HS-27A (cell line): Measurements from ENCODE around the gene TNFSF13.

Source experiments
- DNase-seq: peaks from one replicate; pipeline ENCODE4 v3.0.0-alpha.2; 2012; ENCODE audit warnings: low read depth, missing footprints

Gene TNFSF13, protein sequence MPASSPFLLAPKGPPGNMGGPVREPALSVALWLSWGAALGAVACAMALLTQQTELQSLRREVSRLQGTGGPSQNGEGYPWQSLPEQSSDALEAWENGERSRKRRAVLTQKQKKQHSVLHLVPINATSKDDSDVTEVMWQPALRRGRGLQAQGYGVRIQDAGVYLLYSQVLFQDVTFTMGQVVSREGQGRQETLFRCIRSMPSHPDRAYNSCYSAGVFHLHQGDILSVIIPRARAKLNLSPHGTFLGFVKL

DNA sequence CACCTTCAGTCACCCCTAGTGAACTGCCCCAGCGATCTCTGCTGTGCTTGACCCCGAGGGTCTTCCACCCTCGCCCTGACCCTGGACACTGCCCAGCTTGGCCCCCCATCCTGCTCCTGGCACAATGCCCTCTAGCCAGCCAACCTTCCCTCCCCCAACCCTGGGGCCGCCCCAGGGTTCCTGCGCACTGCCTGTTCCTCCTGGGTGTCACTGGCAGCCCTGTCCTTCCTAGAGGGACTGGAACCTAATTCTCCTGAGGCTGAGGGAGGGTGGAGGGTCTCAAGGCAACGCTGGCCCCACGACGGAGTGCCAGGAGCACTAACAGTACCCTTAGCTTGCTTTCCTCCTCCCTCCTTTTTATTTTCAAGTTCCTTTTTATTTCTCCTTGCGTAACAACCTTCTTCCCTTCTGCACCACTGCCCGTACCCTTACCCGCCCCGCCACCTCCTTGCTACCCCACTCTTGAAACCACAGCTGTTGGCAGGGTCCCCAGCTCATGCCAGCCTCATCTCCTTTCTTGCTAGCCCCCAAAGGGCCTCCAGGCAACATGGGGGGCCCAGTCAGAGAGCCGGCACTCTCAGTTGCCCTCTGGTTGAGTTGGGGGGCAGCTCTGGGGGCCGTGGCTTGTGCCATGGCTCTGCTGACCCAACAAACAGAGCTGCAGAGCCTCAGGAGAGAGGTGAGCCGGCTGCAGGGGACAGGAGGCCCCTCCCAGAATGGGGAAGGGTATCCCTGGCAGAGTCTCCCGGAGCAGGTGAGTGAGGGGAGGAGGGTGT, at the start of gene TNFSF13:
Gene TNFSF13 (plus strand): TSS at position 207 of the 776 bp plus-strand sequence. CDS start 290 bp downstream, at position 497.
- no peak for DNase-seq

DNA sequence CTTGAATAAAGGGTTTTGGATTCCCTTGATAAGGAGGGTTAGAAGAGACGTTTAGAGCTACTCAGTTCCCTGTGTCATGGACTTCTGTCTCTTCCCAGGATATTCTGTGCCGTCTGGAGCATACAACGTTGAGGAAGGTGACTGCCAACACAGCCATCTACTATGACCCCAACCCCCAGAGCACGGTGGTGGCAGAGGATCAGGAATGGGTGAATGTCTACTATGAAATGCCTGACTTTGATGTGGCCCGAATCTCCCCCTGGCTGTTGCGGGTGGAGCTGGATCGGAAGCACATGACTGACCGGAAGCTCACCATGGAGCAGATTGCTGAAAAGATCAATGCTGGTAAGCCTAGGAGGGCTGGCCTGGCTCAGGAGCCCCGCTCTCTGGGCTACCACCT, 49.7 kb upstream of the TNFSF13 start:
- no peak for DNase-seq

DNA sequence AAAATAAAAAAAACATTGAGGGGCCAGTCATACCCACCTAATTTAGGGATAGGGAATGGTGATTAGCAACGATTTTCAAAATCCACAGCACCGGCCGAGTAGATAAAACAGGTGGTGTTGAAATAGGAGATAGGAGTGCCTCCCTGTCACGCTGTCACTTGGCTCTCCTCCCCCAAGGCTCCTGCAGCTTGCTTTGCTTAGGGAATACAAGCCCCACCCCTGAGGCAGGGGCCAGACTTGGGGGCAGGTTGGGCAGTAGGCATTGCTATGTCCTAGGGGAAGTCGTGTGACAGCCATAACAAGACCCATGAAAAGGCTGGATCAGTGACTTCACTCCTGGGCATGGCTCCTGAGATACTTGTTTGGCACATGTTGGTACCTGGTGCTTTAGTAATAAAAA, 48.6 kb upstream of the TNFSF13 start:
- no peak for DNase-seq

DNA sequence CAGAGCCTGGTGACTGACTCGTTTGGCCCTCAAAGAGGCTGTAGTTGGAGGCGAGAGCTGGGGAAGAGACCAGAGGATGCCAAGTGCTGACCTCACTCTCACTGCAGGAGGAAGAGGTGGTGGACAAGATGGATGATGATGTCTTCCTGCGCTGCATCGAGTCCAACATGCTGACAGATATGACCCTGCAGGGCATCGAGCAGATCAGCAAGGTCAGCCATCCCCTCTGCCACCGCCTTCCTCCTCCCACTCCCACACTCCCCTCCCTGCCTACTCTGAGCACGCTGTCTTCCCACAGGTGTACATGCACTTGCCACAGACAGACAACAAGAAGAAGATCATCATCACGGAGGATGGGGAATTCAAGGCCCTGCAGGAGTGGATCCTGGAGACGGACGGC, 47.4 kb upstream of the TNFSF13 start:
- no peak for DNase-seq

DNA sequence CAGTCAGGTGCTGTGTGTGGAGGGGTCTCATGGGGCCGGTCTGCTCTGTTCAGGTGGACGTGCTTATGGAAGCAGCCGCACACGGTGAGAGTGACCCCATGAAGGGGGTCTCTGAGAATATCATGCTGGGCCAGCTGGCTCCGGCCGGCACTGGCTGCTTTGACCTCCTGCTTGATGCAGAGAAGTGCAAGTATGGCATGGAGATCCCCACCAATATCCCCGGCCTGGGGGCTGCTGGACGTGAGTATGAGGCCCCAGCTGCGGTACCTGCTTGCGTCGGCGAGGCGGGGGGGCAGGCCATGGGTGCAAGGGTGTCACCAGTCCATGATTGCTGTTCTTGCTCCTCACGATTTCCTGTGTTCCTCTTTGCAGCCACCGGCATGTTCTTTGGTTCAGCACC, 46.4 kb upstream of the TNFSF13 start:
- no peak for DNase-seq

DNA sequence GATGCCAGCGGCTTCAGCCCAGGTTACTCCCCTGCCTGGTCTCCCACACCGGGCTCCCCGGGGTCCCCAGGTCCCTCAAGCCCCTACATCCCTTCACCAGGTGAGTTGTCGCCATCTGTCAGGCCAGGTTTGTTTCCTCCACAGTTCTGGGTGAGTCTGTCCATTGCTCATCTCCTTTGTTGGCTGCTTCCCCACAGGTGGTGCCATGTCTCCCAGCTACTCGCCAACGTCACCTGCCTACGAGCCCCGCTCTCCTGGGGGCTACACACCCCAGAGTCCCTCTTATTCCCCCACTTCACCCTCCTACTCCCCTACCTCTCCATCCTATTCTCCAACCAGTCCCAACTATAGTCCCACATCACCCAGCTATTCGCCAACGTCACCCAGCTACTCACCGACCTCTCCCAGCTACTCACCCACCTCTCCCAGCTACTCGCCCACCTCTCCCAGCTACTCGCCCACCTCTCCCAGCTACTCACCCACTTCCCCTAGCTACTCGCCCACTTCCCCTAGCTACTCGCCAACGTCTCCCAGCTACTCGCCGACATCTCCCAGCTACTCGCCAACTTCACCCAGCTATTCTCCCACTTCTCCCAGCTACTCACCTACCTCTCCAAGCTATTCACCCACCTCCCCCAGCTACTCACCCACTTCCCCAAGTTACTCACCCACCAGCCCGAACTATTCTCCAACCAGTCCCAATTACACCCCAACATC, 45.6 kb upstream of the TNFSF13 start:
- no peak for DNase-seq

DNA sequence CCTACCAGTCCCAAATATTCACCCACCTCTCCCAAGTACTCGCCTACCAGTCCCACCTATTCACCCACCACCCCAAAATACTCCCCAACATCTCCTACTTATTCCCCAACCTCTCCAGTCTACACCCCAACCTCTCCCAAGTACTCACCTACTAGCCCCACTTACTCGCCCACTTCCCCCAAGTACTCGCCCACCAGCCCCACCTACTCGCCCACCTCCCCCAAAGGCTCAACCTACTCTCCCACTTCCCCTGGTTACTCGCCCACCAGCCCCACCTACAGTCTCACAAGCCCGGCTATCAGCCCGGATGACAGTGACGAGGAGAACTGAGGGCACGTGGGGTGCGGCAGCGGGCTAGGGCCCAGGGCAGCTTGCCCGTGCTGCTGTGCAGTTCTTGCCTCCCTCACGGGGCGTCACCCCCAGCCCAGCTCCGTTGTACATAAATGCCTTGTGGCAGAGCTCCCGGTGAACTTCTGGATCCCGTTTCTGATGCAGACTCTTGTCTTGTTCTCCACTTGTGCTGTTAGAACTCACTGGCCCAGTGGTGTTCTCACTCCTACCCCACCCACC, 44.6 kb upstream of the TNFSF13 start:
- DNase-seq = no peak

DNA sequence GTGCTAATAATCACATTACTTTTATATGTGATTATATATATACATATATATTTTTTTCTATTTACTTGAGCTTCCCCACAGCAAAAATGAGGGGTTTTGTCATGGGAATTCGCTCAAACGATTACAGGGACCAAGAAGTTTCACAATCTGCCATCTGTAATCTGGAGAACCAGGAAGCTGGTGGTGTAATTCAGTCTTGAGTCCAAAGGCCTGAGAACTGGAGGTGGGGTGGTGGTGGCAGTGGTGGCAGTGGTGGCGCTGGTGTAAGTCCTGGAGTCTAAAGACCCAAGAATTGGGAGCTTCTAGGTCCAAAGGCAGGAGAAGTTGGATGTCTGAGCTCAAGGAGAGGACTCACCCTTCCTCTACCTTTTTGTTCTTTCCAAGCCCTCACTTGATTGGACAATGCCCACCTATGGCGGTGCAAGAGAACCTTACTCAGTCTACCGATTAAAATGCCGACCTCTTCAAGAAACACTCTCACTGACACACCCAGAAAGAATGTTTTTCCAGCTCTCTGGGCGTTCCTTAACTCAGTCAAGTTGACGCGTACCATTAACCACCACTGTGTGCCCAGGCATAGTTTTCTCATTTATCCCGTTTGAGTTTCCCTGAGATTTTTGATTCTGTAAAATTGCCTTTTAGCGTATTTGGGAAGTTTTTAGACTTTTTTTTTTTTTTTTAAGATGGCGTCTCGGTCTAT, 42.5 kb upstream of the TNFSF13 start:
- no peak for DNase-seq

DNA sequence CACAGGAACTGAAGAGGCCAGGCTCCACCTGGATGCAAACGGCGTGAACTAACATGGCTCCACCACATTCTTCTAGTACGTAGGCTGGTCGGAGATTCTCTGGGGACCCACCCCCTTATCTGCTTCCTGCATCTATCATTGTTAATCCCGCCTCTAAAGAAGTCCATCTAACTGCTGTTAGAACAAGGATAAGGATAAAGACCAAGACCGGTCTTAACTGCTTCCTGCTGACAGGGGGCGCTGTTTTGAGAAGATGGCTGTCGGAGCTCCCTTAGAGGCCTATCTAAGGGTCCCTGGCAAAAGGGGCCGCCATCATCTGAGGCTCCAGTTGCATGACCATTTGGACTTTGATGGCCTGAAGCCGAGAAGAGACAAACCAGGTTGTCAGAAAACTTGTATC, 35.5 kb upstream of the TNFSF13 start:
- DNase-seq = no peak

DNA sequence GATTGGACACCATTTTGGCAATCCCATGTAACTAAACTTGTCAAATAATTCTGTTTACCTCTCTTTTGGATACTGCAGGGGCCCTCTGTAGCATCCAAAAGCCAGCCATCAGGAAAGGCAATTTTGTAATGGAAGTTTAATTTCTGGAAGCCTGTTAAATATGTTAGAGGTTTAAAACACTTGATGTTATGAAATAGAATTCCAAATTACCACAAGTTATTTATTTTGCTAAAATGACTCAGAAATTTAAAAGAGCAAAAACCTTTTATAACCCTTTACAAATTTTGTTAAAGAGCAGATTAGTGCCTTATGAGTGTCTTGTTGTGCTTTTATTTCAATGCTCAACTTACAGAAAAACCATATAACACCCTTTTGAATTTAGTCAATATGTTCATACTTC, 29.7 kb upstream of the TNFSF13 start:
- no peak for DNase-seq

DNA sequence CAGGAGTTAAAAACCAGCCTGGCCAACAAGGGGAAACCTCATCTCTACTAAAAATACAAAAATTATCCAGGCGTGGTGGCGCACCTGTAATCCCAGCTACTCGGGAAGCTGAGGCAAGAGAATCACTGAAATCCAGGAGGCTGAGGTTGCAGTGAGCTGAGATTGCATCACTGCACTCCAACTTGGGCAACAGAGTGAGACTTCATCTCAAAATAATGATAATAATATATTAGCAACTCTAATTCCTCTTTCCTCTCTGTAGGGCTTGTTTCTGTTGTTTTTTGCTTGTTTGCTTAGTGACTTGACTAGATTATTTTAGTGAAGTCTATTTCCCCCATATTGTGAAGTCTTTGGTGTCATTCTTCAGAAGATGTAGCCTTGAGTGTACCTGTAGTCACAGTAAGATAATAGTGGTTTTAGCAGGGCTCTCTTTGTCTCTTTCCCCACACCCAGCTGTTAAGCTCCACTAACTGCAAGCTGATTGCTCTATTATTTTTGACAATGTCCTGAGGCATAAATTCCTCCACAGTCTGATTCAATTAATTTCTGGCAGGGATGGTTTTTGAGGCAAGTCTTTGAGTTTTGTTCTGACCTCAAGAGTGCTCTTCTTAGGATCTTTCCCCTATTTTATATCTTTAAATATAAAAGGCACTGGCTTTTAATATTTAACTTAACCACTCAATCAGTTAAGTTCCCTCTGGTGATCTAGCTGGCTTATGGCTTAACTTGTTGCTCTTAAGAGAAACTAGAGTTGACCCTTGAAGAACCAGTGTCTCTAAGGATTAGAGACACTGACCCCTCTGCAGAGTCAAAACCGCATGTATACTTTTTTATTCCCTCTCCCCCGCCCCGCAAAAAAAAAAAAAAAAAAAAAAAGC, 28.3 kb upstream of the TNFSF13 start:
- DNase-seq = no peak

DNA sequence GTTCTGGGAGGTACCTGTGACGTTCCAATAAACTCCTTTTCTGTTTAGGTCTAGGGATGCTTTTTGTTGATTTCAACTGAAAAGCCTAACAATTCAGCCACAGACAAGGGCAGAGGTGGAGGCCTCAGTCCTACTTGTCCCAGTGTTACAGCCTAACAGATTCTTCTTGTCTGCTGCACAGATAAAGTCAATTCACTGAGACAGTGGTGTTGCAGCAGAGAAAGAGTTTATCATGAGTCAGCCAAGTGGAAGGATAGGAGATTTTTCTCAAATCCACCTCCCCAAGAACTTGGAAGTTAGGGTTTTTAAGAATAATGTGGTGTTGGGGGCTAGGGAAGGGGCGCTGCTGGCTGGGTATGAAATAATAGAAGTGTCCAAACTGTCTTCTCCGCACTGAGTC, 20.5 kb upstream of the TNFSF13 start:
- DNase-seq = no peak

DNA sequence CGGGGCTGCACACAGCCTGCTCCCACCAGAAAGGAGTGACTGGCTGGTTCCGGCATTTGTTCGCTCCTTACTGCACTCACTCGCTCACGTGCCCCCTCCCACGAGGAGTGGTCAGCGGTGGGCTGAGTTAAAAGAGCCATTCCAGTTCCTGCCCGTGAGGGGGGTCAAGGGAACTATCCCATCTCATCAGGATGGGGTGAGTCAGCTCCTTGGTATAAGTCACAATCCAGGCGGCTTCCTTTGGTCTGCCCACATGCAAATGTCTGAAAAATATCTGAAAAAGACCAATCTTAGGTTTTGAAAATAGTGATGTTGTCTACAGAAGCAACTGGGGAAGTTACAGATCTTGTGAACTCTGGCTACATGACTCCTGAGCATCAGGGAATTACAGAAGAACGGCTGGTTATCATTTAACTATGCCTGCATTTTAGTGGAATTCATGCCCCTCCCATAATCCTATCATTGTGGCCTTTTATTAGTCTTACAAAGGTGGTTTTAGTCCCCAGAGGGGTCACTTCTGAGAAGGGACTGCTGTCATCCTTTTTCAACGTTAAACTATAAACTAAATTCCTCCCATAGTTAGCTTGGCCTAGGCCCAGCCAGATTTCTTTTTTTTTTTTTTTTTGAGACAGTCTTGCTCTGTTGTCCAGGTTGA, 19.5 kb upstream of the TNFSF13 start:
- DNase-seq = no peak

DNA sequence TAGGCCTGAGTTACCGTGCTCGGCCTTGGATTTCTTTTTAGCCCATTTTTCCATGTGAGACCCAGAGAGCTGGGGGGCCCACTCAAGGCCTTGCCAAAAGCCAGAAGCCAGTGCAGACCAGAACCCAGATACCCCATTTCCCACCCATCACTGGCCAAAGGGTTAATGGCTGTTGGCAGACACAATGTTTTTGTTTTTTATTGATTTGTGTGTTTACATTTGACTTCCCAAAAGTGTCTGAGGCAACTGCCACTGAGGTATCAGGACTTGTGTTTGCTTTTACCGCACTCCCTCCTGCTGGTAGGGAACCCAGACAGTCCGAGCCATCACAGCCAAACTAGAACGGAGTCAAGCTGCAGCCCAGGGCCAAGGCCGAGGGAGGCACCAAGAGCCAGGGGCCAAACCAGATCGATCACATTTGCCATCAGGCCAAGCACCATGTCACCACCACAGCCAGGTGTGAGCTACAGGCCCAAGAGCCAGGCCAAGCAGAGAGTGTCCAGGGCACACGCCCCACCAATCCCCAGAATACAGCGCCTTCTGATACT, 17.4 kb upstream of the TNFSF13 start:
- DNase-seq = no peak

DNA sequence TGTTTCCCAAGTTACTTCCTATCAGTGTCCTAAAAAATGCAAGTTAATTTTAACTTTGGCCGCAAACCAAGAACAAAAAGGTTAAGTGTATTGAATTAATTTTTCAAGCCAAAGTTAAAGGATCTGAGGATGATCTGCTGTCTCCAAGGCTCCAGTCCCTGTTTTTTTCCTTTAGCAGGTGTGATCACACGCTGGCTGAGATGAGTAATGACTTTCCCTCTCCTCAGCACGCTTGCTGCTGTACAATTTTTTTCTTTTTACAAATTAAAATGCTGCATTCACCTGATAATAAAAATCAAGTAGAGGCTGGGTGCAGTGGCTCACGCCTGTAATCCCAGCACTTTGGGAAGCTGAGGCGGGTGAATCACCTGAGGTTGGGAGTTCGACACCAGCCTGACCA, 13.6 kb upstream of the TNFSF13 start:
- DNase-seq = no peak

DNA sequence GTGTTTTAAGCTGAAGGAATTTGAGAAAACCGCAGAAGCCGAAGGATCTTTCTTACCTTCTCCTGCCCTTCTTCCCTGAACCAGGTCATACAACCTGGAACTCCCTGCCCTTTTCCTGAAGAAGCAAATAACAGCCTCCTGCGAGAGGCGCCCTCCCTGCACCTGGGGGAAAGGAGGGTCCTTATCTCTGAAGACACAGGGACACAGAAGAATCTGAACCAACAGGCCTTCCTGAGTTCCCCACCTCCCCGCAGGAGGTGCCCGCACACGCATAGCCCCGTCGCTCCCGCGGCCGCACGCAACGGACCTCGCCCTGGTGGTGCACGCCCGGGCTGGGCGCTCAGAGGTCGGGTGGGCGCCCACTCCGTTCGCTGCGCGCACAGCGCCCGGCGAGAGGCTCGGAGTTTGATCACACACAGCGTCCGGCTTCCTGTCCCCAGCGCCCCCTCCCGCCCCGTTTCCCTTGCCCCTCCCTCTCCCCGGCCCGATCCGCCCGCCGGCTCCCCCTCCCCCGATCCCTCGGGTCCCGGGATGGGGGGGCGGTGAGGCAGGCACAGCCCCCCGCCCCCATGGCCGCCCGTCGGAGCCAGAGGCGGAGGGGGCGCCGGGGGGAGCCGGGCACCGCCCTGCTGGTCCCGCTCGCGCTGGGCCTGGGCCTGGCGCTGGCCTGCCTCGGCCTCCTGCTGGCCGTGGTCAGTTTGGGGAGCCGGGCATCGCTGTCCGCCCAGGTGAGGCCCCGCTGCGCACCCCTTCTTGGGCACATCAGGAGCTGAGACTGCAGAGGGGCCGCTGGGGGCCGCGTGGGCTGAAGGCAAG, 9.8 kb upstream of the TNFSF13 start, which contains the start of gene TNFSF12:
Gene TNFSF12 (plus strand): TSS at position 474 of the 816 bp plus-strand sequence. CDS start 96 bp downstream, at position 570.
- no peak for DNase-seq

DNA sequence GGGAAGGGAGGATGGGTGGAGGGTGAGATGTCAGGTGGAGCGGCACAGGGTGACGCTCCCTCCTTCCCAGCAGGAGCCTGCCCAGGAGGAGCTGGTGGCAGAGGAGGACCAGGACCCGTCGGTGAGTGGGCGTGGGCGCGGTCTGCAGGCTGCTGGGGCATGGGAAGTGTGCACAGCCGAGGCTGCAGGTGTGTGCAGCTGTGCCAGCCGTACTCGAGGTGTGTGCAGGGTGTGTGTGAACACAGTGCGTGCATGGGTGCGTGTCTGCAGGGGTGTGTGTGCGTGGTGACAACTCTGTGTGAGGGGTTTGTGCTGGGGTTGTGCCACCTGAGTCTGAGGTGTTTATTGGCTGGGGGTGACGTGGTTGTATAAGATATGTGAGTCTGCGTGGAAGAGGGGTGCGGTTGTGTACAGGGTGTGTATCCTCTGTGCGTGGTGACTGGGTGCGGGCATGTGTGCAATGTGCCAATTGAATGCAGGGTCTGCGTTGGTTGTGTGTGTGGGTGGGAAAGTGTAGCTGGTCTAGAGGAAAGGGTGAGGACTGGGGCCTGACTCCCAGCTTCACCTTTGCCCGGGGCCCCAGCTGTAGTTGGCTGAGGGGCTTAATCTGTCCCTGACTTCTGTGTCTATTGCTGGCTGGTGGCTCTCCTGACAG, 9.0 kb upstream of the TNFSF13 start:
- DNase-seq = no peak

DNA sequence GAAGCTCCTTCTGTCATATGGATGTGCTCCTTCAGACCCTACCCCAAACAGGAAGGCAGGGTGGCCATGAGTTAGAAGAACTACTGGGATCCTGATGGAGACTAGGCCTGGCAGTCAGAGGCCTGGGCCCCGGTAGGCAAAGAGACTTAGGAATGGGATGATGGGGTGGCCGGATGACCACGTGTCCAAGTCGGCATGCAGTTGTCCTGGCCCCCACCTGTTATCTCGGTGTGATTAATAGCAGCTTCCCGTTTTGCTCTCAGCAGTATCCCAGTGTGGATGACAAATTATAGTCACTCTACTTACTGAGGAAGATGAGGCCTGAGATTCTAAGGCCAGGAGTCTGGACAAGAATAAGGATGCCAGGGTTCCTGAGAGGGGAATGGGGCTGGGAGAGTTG, 8.2 kb upstream of the TNFSF13 start:
- DNase-seq = no peak

DNA sequence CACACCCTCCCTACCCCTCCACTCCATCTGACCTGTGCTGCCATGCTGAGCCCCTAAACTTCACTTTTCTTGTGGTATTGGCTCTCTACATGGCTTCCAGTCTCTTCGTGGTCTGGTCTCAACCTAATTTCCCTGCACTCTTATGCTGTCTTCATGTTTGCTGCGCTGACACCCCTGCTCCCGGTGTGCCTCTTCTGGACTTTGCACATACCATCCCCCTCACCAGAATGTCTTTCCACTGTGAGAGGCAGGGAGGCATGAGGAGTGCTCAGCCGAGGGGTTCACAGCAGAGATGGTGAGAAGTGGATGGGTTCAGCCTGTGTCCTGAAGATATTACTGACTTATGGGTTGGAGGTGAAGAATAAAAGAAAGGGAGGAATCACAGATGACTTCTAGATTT, 7.2 kb upstream of the TNFSF13 start:
- DNase-seq = no peak
